ENCODE results near the gene MYL2.

DNA sequence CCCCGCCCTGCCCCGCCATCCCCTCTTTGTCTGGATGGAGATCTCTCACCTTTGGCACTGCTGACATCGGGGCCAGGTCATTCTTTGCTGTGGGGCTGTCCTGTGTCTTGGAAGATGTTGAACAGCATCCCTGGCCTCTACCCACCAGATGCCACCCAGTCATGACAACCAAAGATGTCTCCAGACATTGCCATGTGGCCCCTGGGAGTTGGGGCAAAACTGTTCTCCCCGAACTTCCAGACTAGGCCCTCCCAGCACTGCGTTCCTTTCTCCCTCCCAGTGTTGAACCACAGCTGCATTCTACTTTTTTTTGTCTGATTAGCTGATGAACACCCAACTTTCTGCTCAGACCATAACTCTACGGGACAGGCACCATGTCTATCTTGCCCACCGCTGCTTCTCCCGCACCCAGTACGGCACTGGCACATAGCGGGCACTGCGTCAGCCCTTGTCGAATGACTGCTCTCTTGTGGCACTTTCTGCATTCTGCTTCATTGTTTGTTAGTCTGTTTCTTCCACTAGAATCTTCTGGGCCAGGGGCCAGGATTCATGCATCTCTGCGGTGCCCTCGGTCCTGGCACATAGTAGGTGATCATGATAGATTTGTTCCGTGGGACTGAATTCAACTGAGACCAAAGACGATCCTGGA lies 13.1 kb upstream of the MYL2 start:
- TF ChIP-seq, protein P1, sequence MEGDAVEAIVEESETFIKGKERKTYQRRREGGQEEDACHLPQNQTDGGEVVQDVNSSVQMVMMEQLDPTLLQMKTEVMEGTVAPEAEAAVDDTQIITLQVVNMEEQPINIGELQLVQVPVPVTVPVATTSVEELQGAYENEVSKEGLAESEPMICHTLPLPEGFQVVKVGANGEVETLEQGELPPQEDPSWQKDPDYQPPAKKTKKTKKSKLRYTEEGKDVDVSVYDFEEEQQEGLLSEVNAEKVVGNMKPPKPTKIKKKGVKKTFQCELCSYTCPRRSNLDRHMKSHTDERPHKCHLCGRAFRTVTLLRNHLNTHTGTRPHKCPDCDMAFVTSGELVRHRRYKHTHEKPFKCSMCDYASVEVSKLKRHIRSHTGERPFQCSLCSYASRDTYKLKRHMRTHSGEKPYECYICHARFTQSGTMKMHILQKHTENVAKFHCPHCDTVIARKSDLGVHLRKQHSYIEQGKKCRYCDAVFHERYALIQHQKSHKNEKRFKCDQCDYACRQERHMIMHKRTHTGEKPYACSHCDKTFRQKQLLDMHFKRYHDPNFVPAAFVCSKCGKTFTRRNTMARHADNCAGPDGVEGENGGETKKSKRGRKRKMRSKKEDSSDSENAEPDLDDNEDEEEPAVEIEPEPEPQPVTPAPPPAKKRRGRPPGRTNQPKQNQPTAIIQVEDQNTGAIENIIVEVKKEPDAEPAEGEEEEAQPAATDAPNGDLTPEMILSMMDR (IDR thresholded peaks at IDR 0.05), result no peak
- no peak for TF ChIP-seq EP300 (IDR thresholded peaks at IDR 0.05)

Measured in tibial nerve (tissue), 4 donors.